ENCODE results near the gene MAP3K21.

DNA sequence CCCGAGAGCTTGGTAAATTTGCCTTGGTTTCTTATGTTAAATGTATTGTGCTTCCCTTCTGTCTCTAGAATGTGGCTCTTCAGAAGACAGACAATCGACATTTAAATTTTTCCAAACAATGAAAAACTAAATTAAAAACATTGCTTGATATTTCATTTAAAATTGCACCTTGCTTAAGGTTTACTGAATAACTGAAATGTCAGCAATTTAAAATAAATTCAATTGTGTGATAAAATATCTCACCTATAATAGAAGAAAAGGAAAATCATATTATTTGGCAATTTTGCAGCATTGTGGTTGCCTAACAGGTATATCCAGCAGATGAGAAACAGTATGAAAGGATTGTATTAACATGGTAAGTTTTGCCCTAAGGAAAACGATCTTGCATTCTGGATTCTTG lies 56.5 kb downstream of the MAP3K21 start:
- TF ChIP-seq, protein P1, sequence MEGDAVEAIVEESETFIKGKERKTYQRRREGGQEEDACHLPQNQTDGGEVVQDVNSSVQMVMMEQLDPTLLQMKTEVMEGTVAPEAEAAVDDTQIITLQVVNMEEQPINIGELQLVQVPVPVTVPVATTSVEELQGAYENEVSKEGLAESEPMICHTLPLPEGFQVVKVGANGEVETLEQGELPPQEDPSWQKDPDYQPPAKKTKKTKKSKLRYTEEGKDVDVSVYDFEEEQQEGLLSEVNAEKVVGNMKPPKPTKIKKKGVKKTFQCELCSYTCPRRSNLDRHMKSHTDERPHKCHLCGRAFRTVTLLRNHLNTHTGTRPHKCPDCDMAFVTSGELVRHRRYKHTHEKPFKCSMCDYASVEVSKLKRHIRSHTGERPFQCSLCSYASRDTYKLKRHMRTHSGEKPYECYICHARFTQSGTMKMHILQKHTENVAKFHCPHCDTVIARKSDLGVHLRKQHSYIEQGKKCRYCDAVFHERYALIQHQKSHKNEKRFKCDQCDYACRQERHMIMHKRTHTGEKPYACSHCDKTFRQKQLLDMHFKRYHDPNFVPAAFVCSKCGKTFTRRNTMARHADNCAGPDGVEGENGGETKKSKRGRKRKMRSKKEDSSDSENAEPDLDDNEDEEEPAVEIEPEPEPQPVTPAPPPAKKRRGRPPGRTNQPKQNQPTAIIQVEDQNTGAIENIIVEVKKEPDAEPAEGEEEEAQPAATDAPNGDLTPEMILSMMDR (IDR thresholded peaks at IDR 0.05; ENCODE audit: low read depth, low read length), result no peak
- no peak for TF ChIP-seq EZH2phosphoT487 (IDR thresholded peaks at IDR 0.05; ENCODE audit: low read depth)
